Kidney (tissue), 14 donors: ENCODE measurements around the gene FUT1. TPM values are rescaled to one million over a fixed set of nuclear protein-coding genes. Genes with fewer than 3 reads are reported as not detected.

ENCODE experiments used
- DNase-seq, 5 donors: peaks; one replicate each; pipeline ENCODE4 v3.0.0-alpha.2; 2013 to 2020
- FAIRE-seq: peaks from 2 replicates; lab custom pipeline; 2012; peaks lifted over from hg19 to GRCh38; lab: Jason Lieb, UNC
- H3K27ac ChIP-seq, 2 donors: one replicate each; pipeline ENCODE4 v1.7.0; 2013; ENCODE audit warnings: low read depth in 2 of 2, low read length in 2 of 2, inconsistent platforms in 1 of 2
- H3K27me3 ChIP-seq: one replicate; pipeline ENCODE4 v1.7.1; 2013; ENCODE audit warnings: low read length, inconsistent platforms; ENCODE audit not compliant: control insufficient read depth, insufficient read depth
- H3K36me3 ChIP-seq, 3 donors: one replicate each; pipeline versions ENCODE4 v1.7.0 to v1.7.1; 2013; ENCODE audit warnings: low read length in 3 of 3, control low read depth in 1 of 3, inconsistent platforms in 1 of 3; ENCODE audit not compliant: insufficient read depth in 3 of 3, control insufficient read depth in 2 of 3
- H3K4me1 ChIP-seq, 3 donors: one replicate each; pipeline versions ENCODE4 v1.7.0 to v1.7.1; 2013; ENCODE audit warnings: low read length in 3 of 3, inconsistent platforms in 1 of 3, low read depth in 1 of 3; ENCODE audit not compliant: control insufficient read depth in 2 of 3, insufficient read depth in 2 of 3
- H3K4me3 ChIP-seq, 3 donors: one replicate each; pipeline versions ENCODE4 v1.7.0 to v1.8.1; 2013; ENCODE audit warnings: low read length in 3 of 3, control low read depth in 1 of 3, inconsistent platforms in 1 of 3
- H3K9ac ChIP-seq, 3 donors: one replicate each; pipeline versions ENCODE4 v1.7.0 to v1.7.1; 2013; ENCODE audit warnings: low read length in 3 of 3, control low read depth in 1 of 3, inconsistent platforms in 1 of 3
- H3K9me3 ChIP-seq, 3 donors: one replicate each; pipeline versions ENCODE4 v1.7.0 to v1.7.1; 2013; ENCODE audit warnings: low read length in 3 of 3, control low read depth in 1 of 3, inconsistent platforms in 1 of 3; ENCODE audit not compliant: control insufficient read depth in 2 of 3, insufficient read depth in 1 of 3
- CTCF ChIP-seq: IDR thresholded peaks from 3 replicates; pipeline ENCODE4 v1.5.1; 2012; ENCODE audit warnings: mild to moderate bottlenecking, moderate library complexity, borderline replicate concordance; ENCODE audit not compliant: insufficient read depth; ENCODE audit errors: extremely low read depth
- intact Hi-C: fragments of 100-400 bp; cut with DNase I; formaldehyde crosslinking; loops from one replicate; pipeline ENCODE4 v1.11.1; 2022
- polyA plus RNA-seq: library from polyadenylated mRNA; stranded (reverse); fragments of 350-450 nt; fragmentation: Illumina TruSeq; extraction: RNeasy Lipid Tissue Mini Kit (QIAGEN cat#74804); gene quantifications from one replicate; pipeline ENCODE4 v1.2.3, GENCODE V29; 2014; ENCODE audit warnings: low read depth, low replicate concordance; ENCODE audit not compliant: insufficient read depth
- total RNA-seq: library from RNA; stranded (reverse); fragmentation: NEBNext Ultra II Directional; extraction: Animal tissue kit (Norgen Biotek cat#: 25700); gene quantifications from one replicate; pipeline ENCODE4 v1.2.1, GENCODE V29; 2021
- donor health status: control.
- donor health status: control.
- donor health status: control.
- donor health status: control.
- donor health status: control.
- donor health status: DM: yes; HTN: yes; CAD: no.
- donor health status: Normal renal cell carcinoma (clear cell type).

The FUT1 gene
- total and polyA plus RNA-seq, 2 donors from 2014 or later = 2.3 to 4.3 TPM

- no peaks in the 10 kb centered on the region for H3K9me3 ChIP-seq
- no peak for FAIRE-seq
- no peak overlapping the region for H3K27ac ChIP-seq
- peaks cover 0 to 7% (median 5%) of the 10 kb centered on the region in 3 donors for H3K4me1 ChIP-seq
- no peak for TF ChIP-seq CTCF
- no peak overlapping the region for H3K4me3 ChIP-seq
- H3K27me3 ChIP-seq = no peaks in the 10 kb centered on the region
- peak in 1 of 5 donors; percentile 77 for DNase-seq
- no peak overlapping the region for H3K9ac ChIP-seq
- no peaks in the 10 kb centered on the region for H3K36me3 ChIP-seq
- intact Hi-C loops = loop anchor here (10.0 kb wide), 1 partner anchor 178 kb away; no protein-coding TSS in a partner anchor
Observed at GRCh38 chr19:48797103-48797502, 44.7 kb upstream of the FUT1 start.

GRCh38 chr19:48796298-48797083 is 44.0 kb upstream of the FUT1 start:
- H3K9me3 ChIP-seq = no peaks in the 10 kb centered on the region
- intact Hi-C loops = loop anchor here (10.0 kb wide), 1 partner anchor 178 kb away; no protein-coding TSS in a partner anchor

GRCh38 chr19:48795685-48796070 is 43.2 kb upstream of the FUT1 start:
- Histone ChIP-seq H3K4me3 (peak overlapping the region in 2 of 3 donors; percentile 58 to 92), H3K27me3 (no peaks in the 10 kb centered on the region), H3K9ac (peak overlapping the region in 1 of 3 donors; percentile 63), H3K27ac (peak overlapping the region; percentile 76 to 92), H3K4me1 (peaks cover 0 to 7% (median 5%) of the 10 kb centered on the region in 3 donors), H3K36me3 (no peaks in the 10 kb centered on the region), H3K9me3 (no peaks in the 10 kb centered on the region)
- intact Hi-C loops = loop anchor here (10.0 kb wide), 1 partner anchor 179 kb away; no protein-coding TSS in a partner anchor
- FAIRE-seq = no peak
- peak in 1 of 5 donors; percentile 88 for DNase-seq
- TF ChIP-seq CTCF = no peak

More at GRCh38 chr19:48796298-48797083, 44.0 kb upstream of the FUT1 start:
- Histone ChIP-seq H3K27me3 (no peaks in the 10 kb centered on the region), H3K4me3 (no peak overlapping the region), H3K4me1 (peaks cover 0 to 7% (median 5%) of the 10 kb centered on the region in 3 donors), H3K27ac (peak overlapping the region; percentile 76 to 92), H3K9ac (peak overlapping the region in 1 of 3 donors; percentile 63), H3K36me3 (no peaks in the 10 kb centered on the region)
- FAIRE-seq (no peak), DNase-seq (peak in 2 of 5 donors; percentile 64 to 73)
- no peak for TF ChIP-seq CTCF
